22Rv1 (cell line): ENCODE data around the gene GRIA1.

Source experiments
- ZFX ChIP-seq: fragments of 450-650 bp; IDR thresholded peaks from 2 replicates; pipeline ENCODE4 v1.6.1; 2017; ENCODE audit warnings: antibody characterized with exemption, borderline replicate concordance
- TF ChIP-seq, protein P1 (sequence below): fragments of 450-650 bp; IDR thresholded peaks from 2 replicates; pipeline ENCODE4 v1.5.1; 2017; ENCODE audit warnings: mild to moderate bottlenecking

DNA sequence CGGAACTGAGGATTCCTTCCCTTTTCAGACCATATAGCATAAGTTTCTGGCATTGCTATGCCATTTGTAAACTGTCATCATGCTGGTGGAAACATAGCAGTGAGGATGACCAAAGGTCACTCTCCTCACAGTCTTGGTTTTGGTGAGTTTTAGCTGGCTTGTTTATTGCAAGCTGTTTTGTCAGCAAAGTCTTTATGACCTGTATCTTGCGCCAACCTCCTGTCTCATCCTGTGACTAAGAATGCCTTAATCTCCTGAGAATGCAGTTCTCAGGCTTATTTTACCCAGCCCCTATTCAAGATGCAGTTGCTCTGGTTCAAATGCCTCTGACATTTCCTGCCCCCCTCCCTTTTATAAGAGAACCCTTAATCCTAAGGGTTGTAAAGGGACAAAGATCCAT lies 26.7 kb upstream of the GRIA1 start:
- TF ChIP-seq, protein P1, sequence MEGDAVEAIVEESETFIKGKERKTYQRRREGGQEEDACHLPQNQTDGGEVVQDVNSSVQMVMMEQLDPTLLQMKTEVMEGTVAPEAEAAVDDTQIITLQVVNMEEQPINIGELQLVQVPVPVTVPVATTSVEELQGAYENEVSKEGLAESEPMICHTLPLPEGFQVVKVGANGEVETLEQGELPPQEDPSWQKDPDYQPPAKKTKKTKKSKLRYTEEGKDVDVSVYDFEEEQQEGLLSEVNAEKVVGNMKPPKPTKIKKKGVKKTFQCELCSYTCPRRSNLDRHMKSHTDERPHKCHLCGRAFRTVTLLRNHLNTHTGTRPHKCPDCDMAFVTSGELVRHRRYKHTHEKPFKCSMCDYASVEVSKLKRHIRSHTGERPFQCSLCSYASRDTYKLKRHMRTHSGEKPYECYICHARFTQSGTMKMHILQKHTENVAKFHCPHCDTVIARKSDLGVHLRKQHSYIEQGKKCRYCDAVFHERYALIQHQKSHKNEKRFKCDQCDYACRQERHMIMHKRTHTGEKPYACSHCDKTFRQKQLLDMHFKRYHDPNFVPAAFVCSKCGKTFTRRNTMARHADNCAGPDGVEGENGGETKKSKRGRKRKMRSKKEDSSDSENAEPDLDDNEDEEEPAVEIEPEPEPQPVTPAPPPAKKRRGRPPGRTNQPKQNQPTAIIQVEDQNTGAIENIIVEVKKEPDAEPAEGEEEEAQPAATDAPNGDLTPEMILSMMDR: no peak
- TF ChIP-seq ZFX: no peak
